Testis (tissue), 3 donors: ENCODE measurements around the gene DDIAS. TPM values are rescaled to one million over a fixed set of nuclear protein-coding genes. Genes with fewer than 3 reads are reported as not detected.

Experiments used
- DNase-seq: peaks from one replicate; pipeline ENCODE4 v3.0.0-alpha.2; 2019
- H3K27ac ChIP-seq, 2 donors: fragments of 200-600 bp; sonication (generic); one replicate each; pipeline ENCODE4 v1.5.1; 2019
- H3K27me3 ChIP-seq: fragments of 200-600 bp; sonication (generic); one replicate; pipeline ENCODE4 v1.5.1; 2019
- H3K36me3 ChIP-seq: fragments of 200-600 bp; sonication (generic); one replicate; pipeline ENCODE4 v1.5.1; 2017; ENCODE audit warnings: low read depth; ENCODE audit errors: missing control alignments
- H3K4me1 ChIP-seq: fragments of 200-600 bp; sonication (generic); one replicate; pipeline ENCODE4 v1.5.1; 2019
- H3K4me3 ChIP-seq, 2 donors: fragments of 200-600 bp; sonication (generic); one replicate each; pipeline ENCODE4 v1.5.1; 2017 to 2019
- H3K9me3 ChIP-seq: fragments of 200-600 bp; sonication (generic); one replicate; pipeline ENCODE4 v1.5.1; 2017
- CTCF ChIP-seq, 3 experiments: fragments of 450-650 bp in 2 of 3; fragments of 200-600 bp in 1 of 3; sonication (generic) in 1 of 3; IDR thresholded peaks; one replicate each; pipeline ENCODE4 v1.5.1; 2016 to 2019; ENCODE audit warnings: antibody characterized with exemption in 3 of 3, mild to moderate bottlenecking in 2 of 3, moderate library complexity in 1 of 3
- POLR2A ChIP-seq: fragments of 450-650 bp; IDR thresholded peaks from one replicate; pipeline ENCODE4 v1.6.1; 2017; ENCODE audit warnings: antibody characterized with exemption, mild to moderate bottlenecking, moderate library complexity
- WGBS, 2 donors: methylation state at CpG; one replicate each; pipeline ENCODE4 v1.1.5; 2018; 5-methylcytosine and 5-hydroxymethylcytosine counted together
- intact Hi-C: fragments of 100-400 bp; cut with DNase I; formaldehyde crosslinking; loops from one replicate; pipeline ENCODE4 v1.15.1; 2023; ENCODE audit warnings: low total_unique reads
- polyA plus RNA-seq: library from polyadenylated mRNA; stranded (reverse); fragments of 350-450 nt; fragmentation: Illumina TruSeq; extraction: RNeasy Lipid Tissue Mini Kit (QIAGEN cat#74804); gene quantifications from one replicate; pipeline ENCODE4 v1.2.3, GENCODE V29; 2014; ENCODE audit warnings: low read depth, low replicate concordance; ENCODE audit not compliant: insufficient read depth
- total RNA-seq, 2 donors: library from RNA; depleted of rRNA; stranded (reverse); fragments of >200 nt; gene quantifications; one replicate each; pipeline ENCODE4 v1.2.3, GENCODE V29; 2016

The DDIAS gene
- total and polyA plus RNA-seq, 3 donors from 2014 or later = 11.8 to 14.6 (median 13.4) TPM

GRCh38 chr11:82872377-82873150 lies 29.0 kb upstream of the DDIAS start:
- H3K27me3 ChIP-seq = no peaks in the 10 kb centered on the region
- 91 to 94% methylated on average over 7 of the region's 7 CpGs for WGBS, 2 donors
- no peak overlapping the region for H3K27ac ChIP-seq
- H3K9me3 ChIP-seq = no peaks in the 10 kb centered on the region
- intact Hi-C loops = no loop called here
- no peaks in the 10 kb centered on the region for H3K4me1 ChIP-seq
- DNase-seq = no peak
- TF ChIP-seq CTCF (IDR thresholded peaks at IDR 0.05) = no peak
- TF ChIP-seq POLR2A = no peak
- H3K4me3 ChIP-seq = no peak overlapping the region
- no peaks in the 10 kb centered on the region for H3K36me3 ChIP-seq

- no peak for DNase-seq
- intact Hi-C loops = no loop called here
- WGBS, 2 donors = 36 to 53% methylated on average over 5 of the region's 5 CpGs
Observed at GRCh38 chr11:82873919-82874333, 27.6 kb upstream of the DDIAS start.

GRCh38 chr11:82874646-82875523 lies 26.7 kb upstream of the DDIAS start:
- no peak for DNase-seq
- intact Hi-C loops = no loop called here
- H3K4me1 ChIP-seq = no peaks in the 10 kb centered on the region
- H3K9me3 ChIP-seq = no peaks in the 10 kb centered on the region
- no peaks in the 10 kb centered on the region for H3K27me3 ChIP-seq
- TF ChIP-seq POLR2A (no peak), CTCF (IDR thresholded peaks at IDR 0.05) (no peak)
- no peaks in the 10 kb centered on the region for H3K36me3 ChIP-seq
- no peak overlapping the region for H3K27ac ChIP-seq
- H3K4me3 ChIP-seq = no peak overlapping the region
- 91 to 96% methylated on average over 4 of the region's 4 CpGs for WGBS, 2 donors

More at GRCh38 chr11:82873919-82874333, 27.6 kb upstream of the DDIAS start:
- no peak overlapping the region for H3K4me3 ChIP-seq
- no peaks in the 10 kb centered on the region for H3K27me3 ChIP-seq
- no peaks in the 10 kb centered on the region for H3K4me1 ChIP-seq
- H3K9me3 ChIP-seq = no peaks in the 10 kb centered on the region
- no peaks in the 10 kb centered on the region for H3K36me3 ChIP-seq
- no peak overlapping the region for H3K27ac ChIP-seq
- TF ChIP-seq POLR2A (no peak), CTCF (IDR thresholded peaks at IDR 0.05) (no peak)

- Histone ChIP-seq H3K27me3 (no peaks in the 10 kb centered on the region), H3K4me3 (no peak overlapping the region), H3K36me3 (no peaks in the 10 kb centered on the region), H3K9me3 (no peaks in the 10 kb centered on the region), H3K27ac (no peak overlapping the region), H3K4me1 (no peaks in the 10 kb centered on the region)
- intact Hi-C loops = no loop called here
- TF ChIP-seq CTCF (IDR thresholded peaks at IDR 0.05) (no peak), POLR2A (no peak)
- WGBS, 2 donors = 75 to 83% methylated on average over 3 of the region's 3 CpGs
- no peak for DNase-seq
Observed at GRCh38 chr11:82883853-82884252, 17.7 kb upstream of the DDIAS start.
